ENCODE data around the gene NECAB3. TPM values are rescaled to one million over a fixed set of nuclear protein-coding genes. Genes with fewer than 3 reads are reported as not detected.

Gene NECAB3
- total RNA-seq, 2 experiments from 2014 or later: 27.3 to 36.2 TPM

GRCh38 chr20:33672426-33673113 lies 1.7 kb downstream of the NECAB3 start:
- H3K4me3 Mint-ChIP-seq: peak overlapping the region; percentile 83
- peak overlapping the region; percentile 70 for H3K27ac Mint-ChIP-seq
- H3K4me1 Mint-ChIP-seq: peaks cover 54% of the 10 kb centered on the region
- peaks cover 31% of the 10 kb centered on the region for H3K36me3 Mint-ChIP-seq (ENCODE audit: low read depth)
- DNase-seq: no peak
- ChIA-PET CTCF (interaction anchor here (0.6 kb wide), 2 partner anchors 206 to 595 kb away, joined by 4 to 5 read pairs; no protein-coding TSS in a partner anchor), POLR2A (interaction anchor here (1.2 to 16.8 kb wide), 2 partner anchors 9 to 17 kb away, joined by 5 to 312 read pairs; no protein-coding TSS in a partner anchor)
- no peaks in the 10 kb centered on the region for H3K27me3 Mint-ChIP-seq
- H3K9me3 Mint-ChIP-seq: no peaks in the 10 kb centered on the region

GRCh38 chr20:33671573-33672288 lies 2.5 kb downstream of the NECAB3 start:
- no peaks in the 10 kb centered on the region for H3K27me3 Mint-ChIP-seq
- POLR2A ChIA-PET: interaction anchor here (0.9 to 16.8 kb wide), 3 partner anchors 10 to 48 kb away, joined by 3 to 312 read pairs (median 5); partner anchors contain the start of gene PXMP4
- H3K36me3 Mint-ChIP-seq (ENCODE audit: low read depth): peaks cover 25% of the 10 kb centered on the region
- peaks cover 52% of the 10 kb centered on the region for H3K4me1 Mint-ChIP-seq
- CTCF ChIA-PET: no interaction called here
- no peak overlapping the region for H3K4me3 Mint-ChIP-seq
- no peaks in the 10 kb centered on the region for H3K9me3 Mint-ChIP-seq
- DNase-seq: no peak
- no peak overlapping the region for H3K27ac Mint-ChIP-seq

GRCh38 chr20:33670715-33671499 lies 3.3 kb downstream of the NECAB3 start:
- no peak for DNase-seq
- Mint-ChIP-seq H3K36me3 (ENCODE audit: low read depth) (peaks cover 18% of the 10 kb centered on the region), H3K27ac (peak overlapping the region; percentile 24), H3K4me3 (no peak overlapping the region), H3K9me3 (no peaks in the 10 kb centered on the region), H3K27me3 (no peaks in the 10 kb centered on the region), H3K4me1 (peaks cover 56% of the 10 kb centered on the region)
- POLR2A ChIA-PET: interaction anchor here (0.9 to 16.8 kb wide), 2 partner anchors 11 to 49 kb away, joined by 3 to 312 read pairs; partner anchors contain the start of gene PXMP4
- CTCF ChIA-PET: interaction anchor here (4.9 kb wide), 1 partner anchor 9 kb away, joined by 63 read pairs; no protein-coding TSS in a partner anchor

GRCh38 chr20:33669873-33670640 lies 4.2 kb downstream of the NECAB3 start:
- ChIA-PET CTCF (interaction anchor here (0.7 to 4.9 kb wide), 4 partner anchors 10 to 212 kb away, joined by 3 to 63 read pairs (median 16); no protein-coding TSS in a partner anchor), POLR2A (interaction anchor here (16.8 kb wide), 1 partner anchor 11 kb away, joined by 312 read pairs; no protein-coding TSS in a partner anchor)
- Mint-ChIP-seq H3K4me3 (no peak overlapping the region), H3K27me3 (no peaks in the 10 kb centered on the region), H3K27ac (no peak overlapping the region), H3K36me3 (ENCODE audit: low read depth) (peaks cover 15% of the 10 kb centered on the region), H3K4me1 (peaks cover 58% of the 10 kb centered on the region), H3K9me3 (no peaks in the 10 kb centered on the region)
- no peak for DNase-seq

- Mint-ChIP-seq H3K36me3 (ENCODE audit: low read depth) (peaks cover 15% of the 10 kb centered on the region), H3K27ac (no peak overlapping the region), H3K4me3 (no peak overlapping the region), H3K27me3 (no peaks in the 10 kb centered on the region), H3K9me3 (no peaks in the 10 kb centered on the region), H3K4me1 (peaks cover 61% of the 10 kb centered on the region)
- DNase-seq: no peak
- ChIA-PET CTCF (interaction anchor here (0.8 to 4.9 kb wide), 9 partner anchors 11 to 246 kb away, joined by 3 to 63 read pairs (median 9); partner anchors contain the start of genes CBFA2T2 and PXMP4), POLR2A (interaction anchor here (1.1 to 16.8 kb wide), 4 partner anchors 12 to 63 kb away, joined by 3 to 312 read pairs (median 19); partner anchors contain the start of genes PXMP4 and ZNF341)
Measured at GRCh38 chr20:33669224-33669623, 5.0 kb downstream of the NECAB3 start.

- no peak for DNase-seq
- peak overlapping the region; percentile 91 for H3K4me3 Mint-ChIP-seq
- peaks cover 63% of the 10 kb centered on the region for H3K4me1 Mint-ChIP-seq
- H3K27ac Mint-ChIP-seq: peak overlapping the region; percentile 6
- H3K27me3 Mint-ChIP-seq: no peaks in the 10 kb centered on the region
- POLR2A ChIA-PET: interaction anchor here (0.7 to 16.8 kb wide), 11 partner anchors 13 to 444 kb away, joined by 3 to 312 read pairs (median 5); partner anchors contain the start of genes CBFA2T2, EIF2S2, PXMP4 and RALY
- H3K36me3 Mint-ChIP-seq (ENCODE audit: low read depth): peaks cover 15% of the 10 kb centered on the region
- H3K9me3 Mint-ChIP-seq: no peaks in the 10 kb centered on the region
- CTCF ChIA-PET: interaction anchor here (0.7 to 4.9 kb wide), 23 partner anchors 11 to 303 kb away, joined by 3 to 63 read pairs (median 5); partner anchors contain the start of genes CBFA2T2, CDK5RAP1, PXMP4 and SNTA1
Measured at GRCh38 chr20:33668466-33669155, 5.6 kb downstream of the NECAB3 start.

- Mint-ChIP-seq H3K9me3 (no peaks in the 10 kb centered on the region), H3K27ac (peak overlapping the region; percentile 71), H3K27me3 (no peaks in the 10 kb centered on the region), H3K4me3 (peak overlapping the region; percentile 91), H3K4me1 (peaks cover 58% of the 10 kb centered on the region), H3K36me3 (ENCODE audit: low read depth) (peaks cover 15% of the 10 kb centered on the region)
- ChIA-PET CTCF (interaction anchor here (0.7 to 4.9 kb wide), 24 partner anchors 12 to 302 kb away, joined by 3 to 63 read pairs (median 5); partner anchors contain the start of genes CBFA2T2, CDK5RAP1, PXMP4 and SNTA1), POLR2A (interaction anchor here (0.7 to 16.8 kb wide), 18 partner anchors 8 to 444 kb away, joined by 3 to 312 read pairs (median 7); partner anchors contain the start of genes CBFA2T2, EIF2S2, PXMP4 and RALY)
- peak; percentile 83 for DNase-seq
Measured at GRCh38 chr20:33667676-33668465, 6.4 kb downstream of the NECAB3 start.

GRCh38 chr20:33667245-33667675 lies 7.0 kb downstream of the NECAB3 start:
- DNase-seq: peak; percentile 51
- POLR2A ChIA-PET: interaction anchor here (1.1 to 16.8 kb wide), 17 partner anchors 8 to 445 kb away, joined by 3 to 312 read pairs (median 10); partner anchors contain the start of genes CBFA2T2, EIF2S2, PXMP4 and RALY
- no peaks in the 10 kb centered on the region for H3K27me3 Mint-ChIP-seq

GRCh38 chr20:33666293-33667244 lies 7.7 kb downstream of the NECAB3 start, which contains the start of gene ACTL10:
Gene ACTL10 (plus strand): TSS chr20:33666943. CDS start chr20:33667498, 555 bp downstream.
- H3K4me1 Mint-ChIP-seq: peaks cover 58% of the 10 kb centered on the region
- ChIA-PET POLR2A (interaction anchor here (0.8 to 16.8 kb wide), 20 partner anchors 9 to 445 kb away, joined by 3 to 312 read pairs (median 10); partner anchors contain the start of genes CBFA2T2, CHMP4B, EIF2S2 and PXMP4), CTCF (interaction anchor here (0.6 to 4.9 kb wide), 13 partner anchors 13 to 280 kb away, joined by 3 to 63 read pairs (median 6); partner anchors contain the start of genes CBFA2T2, PXMP4 and SNTA1)
- peak within 1 kb of the TSS; percentile 90 for H3K27ac Mint-ChIP-seq
- H3K9me3 Mint-ChIP-seq: no peaks in the 10 kb centered on the region
- peaks cover 11% of the 10 kb centered on the region for H3K36me3 Mint-ChIP-seq (ENCODE audit: low read depth)
- H3K4me3 Mint-ChIP-seq: peak within 1 kb of the TSS; percentile 91
- peak; percentile 88 for DNase-seq
- no peaks in the 10 kb centered on the region for H3K27me3 Mint-ChIP-seq

More at GRCh38 chr20:33667245-33667675, 7.0 kb downstream of the NECAB3 start:
- CTCF ChIA-PET: interaction anchor here (0.8 to 4.9 kb wide), 20 partner anchors 12 to 302 kb away, joined by 3 to 63 read pairs (median 5); partner anchors contain the start of genes CBFA2T2, PXMP4 and SNTA1
- peak overlapping the region; percentile 71 for H3K27ac Mint-ChIP-seq
- H3K4me3 Mint-ChIP-seq: peak overlapping the region; percentile 91
- no peaks in the 10 kb centered on the region for H3K9me3 Mint-ChIP-seq
- H3K4me1 Mint-ChIP-seq: peaks cover 57% of the 10 kb centered on the region
- H3K36me3 Mint-ChIP-seq (ENCODE audit: low read depth): peaks cover 15% of the 10 kb centered on the region
